HepG2 (cell line): ENCODE measurements around the gene IL18RAP. TPM values are rescaled to one million over a fixed set of nuclear protein-coding genes. Genes with fewer than 3 reads are reported as not detected.

Experiments used
- ATAC-seq: fragments of 200-7000 bp; cut with Tn5 transposase; 3 replicates; pipeline ENCODE4 v1.9.1; 2020; ENCODE audit warnings: mild to moderate bottlenecking, moderate library complexity
- BruUV-seq: library from RNA; stranded (reverse); fragments of 400-500 nt; replicated peaks from 2 replicates; lab custom pipeline; 2021; lab: Mats Ljungman, UMichigan
- CTCF ChIA-PET: fragments of 300-600 bp; formaldehyde crosslinking; extraction: SDS; loops from one replicate; lab custom pipeline; 2021; ENCODE audit warnings: low total read pairs, inconsistent platforms, low intra/inter-chr PET ratio; lab: Yijun Ruan, JAX
- POLR2A ChIA-PET: fragments of 350-600 bp; sonication (Branson Sonifier 250); formaldehyde crosslinking; loops from one replicate; lab custom pipeline; 2020; ENCODE audit warnings: antibody characterized with exemption, inconsistent platforms; lab: Yijun Ruan, JAX
- DNase-seq: peaks from one replicate; pipeline ENCODE4 v3.0.0-alpha.2; 2015; ENCODE audit warnings: low spot score
- FAIRE-seq: peaks from 3 replicates; lab custom pipeline; 2011; peaks lifted over from hg19 to GRCh38; lab: Jason Lieb, UNC
- H2AFZ ChIP-seq: one replicate; pipeline ENCODE4 v1.6.1; 2011; ENCODE audit warnings: low read length, inconsistent platforms
- H3K27ac ChIP-seq: fragments of 300-600 bp; 3 replicates; pipeline ENCODE4 v1.8.0; 2011; ENCODE audit warnings: mixed run types, mild to moderate bottlenecking, mixed read lengths, low read length, inconsistent platforms; ENCODE audit not compliant: insufficient read depth; ENCODE audit errors: extremely low read length
- H3K27me3 ChIP-seq, 2 experiments: fragments of 200-600 bp in 1 of 2; 2 replicates in 1 of 2; 3 replicates in 1 of 2; pipeline versions ENCODE4 v1.6.0 to v1.8.0; 2011; ENCODE audit warnings: low read length in 2 of 2, mild to moderate bottlenecking in 2 of 2, moderate library complexity in 2 of 2, inconsistent platforms in 1 of 2; ENCODE audit not compliant: insufficient read depth in 2 of 2, control insufficient read depth in 1 of 2
- H3K36me3 ChIP-seq, 2 experiments: fragments of 200-600 bp in 1 of 2; replicated peaks in 1 of 2; 2 replicates in 1 of 2; 3 replicates in 1 of 2; pipeline versions ENCODE4 v1.5.1 to v1.8.0; 2011; ENCODE audit warnings: low read length in 2 of 2, inconsistent platforms in 1 of 2; ENCODE audit not compliant: insufficient read depth in 2 of 2, control insufficient read depth in 1 of 2
- H3K4me1 ChIP-seq: 2 replicates; pipeline ENCODE4 v1.5.1; 2012; ENCODE audit warnings: low read length, inconsistent platforms; ENCODE audit not compliant: insufficient read depth
- H3K4me2 ChIP-seq: 2 replicates; pipeline ENCODE4 v1.6.0; 2011; ENCODE audit warnings: low read depth, low read length, inconsistent platforms
- H3K4me3 ChIP-seq, 3 experiments: fragments of 200-600 bp in 1 of 3; sonication (generic), shearing (Covaris generic) in 1 of 3; replicated peaks in 1 of 3; 2 replicates each; pipeline ENCODE4 v1.5.1; 2011 to 2016; ENCODE audit warnings: low read length in 3 of 3, inconsistent platforms in 2 of 3, low read depth in 2 of 3, mild to moderate bottlenecking in 2 of 3, control low read depth in 1 of 3, mixed read lengths in 1 of 3; ENCODE audit not compliant: insufficient read depth in 1 of 3
- H3K79me2 ChIP-seq: one replicate; pipeline ENCODE4 v1.6.1; 2011; ENCODE audit warnings: low read length, inconsistent platforms; ENCODE audit not compliant: insufficient read depth
- H3K9ac ChIP-seq: 2 replicates; pipeline ENCODE4 v1.6.0; 2011; ENCODE audit warnings: mild to moderate bottlenecking, low read depth, low read length, inconsistent platforms; ENCODE audit not compliant: insufficient read depth
- H3K9me3 ChIP-seq: 2 replicates; pipeline ENCODE4 v1.5.1; 2012; ENCODE audit warnings: mild to moderate bottlenecking, low read length
- H4K20me1 ChIP-seq: 2 replicates; pipeline ENCODE4 v1.6.0; 2011; ENCODE audit warnings: inconsistent platforms, mild to moderate bottlenecking, low read length, moderate library complexity; ENCODE audit not compliant: insufficient read depth
- AGO1 ChIP-seq: fragments of 200-400 bp; formaldehyde crosslinking; IDR thresholded peaks from 2 replicates; pipeline ENCODE4 v1.6.1; 2017; ENCODE audit warnings: mild to moderate bottlenecking, low read depth, low read length, moderate library complexity; ENCODE audit not compliant: poor library complexity, severe bottlenecking
- GZF1 ChIP-seq: sonication (generic); formaldehyde crosslinking; IDR thresholded peaks from 2 replicates; pipeline ENCODE4 v1.5.1; 2020; ENCODE audit warnings: mild to moderate bottlenecking, missing genetic modification reagents
- MED8 ChIP-seq: sonication (generic); formaldehyde crosslinking; IDR thresholded peaks from 2 replicates; pipeline ENCODE4 v1.8.1; 2023; ENCODE audit warnings: mild to moderate bottlenecking, missing genetic modification reagents; ENCODE audit not compliant: insufficient replicate concordance
- MIER2 ChIP-seq: IDR thresholded peaks from 2 replicates; pipeline ENCODE4 v1.6.1; 2016; ENCODE audit warnings: missing biosample characterization, missing genetic modification reagents
- NFIB ChIP-seq: sonication (generic); formaldehyde crosslinking; IDR thresholded peaks from 2 replicates; pipeline ENCODE4 v1.9.0; 2021; ENCODE audit warnings: missing genetic modification reagents, mild to moderate bottlenecking, borderline replicate concordance
- REXO4 ChIP-seq: sonication (generic); formaldehyde crosslinking; IDR thresholded peaks from 2 replicates; pipeline ENCODE4 v1.8.0; 2022; ENCODE audit warnings: missing genetic modification reagents, mild to moderate bottlenecking, borderline replicate concordance
- ZFP90 ChIP-seq: sonication (generic); formaldehyde crosslinking; IDR thresholded peaks from 2 replicates; pipeline ENCODE4 v1.8.0; 2022; ENCODE audit warnings: missing genetic modification reagents, mild to moderate bottlenecking, inconsistent platforms, borderline replicate concordance
- ZNF331 ChIP-seq: sonication (generic); formaldehyde crosslinking; IDR thresholded peaks from 2 replicates; pipeline ENCODE4 v1.4.0; 2020; ENCODE audit warnings: missing genetic modification reagents
- ZNF510 ChIP-seq: sonication (generic); formaldehyde crosslinking; IDR thresholded peaks from 2 replicates; pipeline ENCODE4 v1.4.0; 2020; ENCODE audit warnings: low read depth, mild to moderate bottlenecking, missing genetic modification reagents
- ZNF639 ChIP-seq: conservative IDR thresholded peaks from 2 replicates; pipeline ENCODE4 v1.6.1; 2018; ENCODE audit warnings: missing genetic modification reagents
- ZNF660 ChIP-seq: sonication (generic); formaldehyde crosslinking; IDR thresholded peaks from 2 replicates; pipeline ENCODE4 v1.5.1; 2020; ENCODE audit warnings: mild to moderate bottlenecking, low read depth, missing genetic modification reagents, borderline replicate concordance
- ZNF703 ChIP-seq: sonication (generic); formaldehyde crosslinking; IDR thresholded peaks from 2 replicates; pipeline ENCODE4 v1.5.1; 2020; ENCODE audit warnings: missing genetic modification reagents, mild to moderate bottlenecking, moderate library complexity, borderline replicate concordance
- in situ Hi-C: cut with HindIII; loops from 2 replicates; pipeline ENCODE4 v1.10.0; 2017; ENCODE audit warnings: low pct_unique_long_range_greater_than_20kb; ENCODE audit not compliant: extremely low pct_ligation_motif_present
- intact Hi-C: fragments of 100-400 bp; cut with micrococcal nuclease; formaldehyde crosslinking; loops from one replicate; pipeline ENCODE4 v1.10.0; 2022; ENCODE audit not compliant: unreplicated experiment
- polyA plus RNA-seq, 8 experiments: library from polyadenylated mRNA; depleted of rRNA in 3 of 8; stranded (reverse) in 7 of 8; unstranded in 1 of 8; fragments of >200 nt; fragmentation: Illumina TruSeq in 4 of 8; extraction: Trizol in 4 of 8; gene quantifications; 2 replicates each; pipeline versions ENCODE4 v1.2.1 to v1.2.3, GENCODE V29; 2011 to 2016; ENCODE audit warnings: low read depth in 4 of 8, missing spikeins in 1 of 8, mixed read lengths in 1 of 8; ENCODE audit not compliant: insufficient read depth in 1 of 8
- total RNA-seq, 5 experiments: library from RNA; depleted of rRNA; stranded (reverse); fragments of >200 nt; fragmentation: Illumina TruSeq; extraction: Trizol; gene quantifications; 2 replicates each; pipeline ENCODE4 v1.2.3, GENCODE V29; 2016; ENCODE audit warnings: low read depth in 1 of 5
- TF ChIP-seq, protein P1 (sequence below): sonication (generic); formaldehyde crosslinking; conservative IDR thresholded peaks from 2 replicates; pipeline ENCODE4 v1.8.0; 2022; ENCODE audit warnings: mild to moderate bottlenecking, moderate library complexity, missing genetic modification reagents
- TF ChIP-seq, protein P2 (sequence below): sonication (generic); formaldehyde crosslinking; IDR thresholded peaks from 2 replicates; pipeline ENCODE4 v1.5.1; 2020; ENCODE audit warnings: missing genetic modification reagents, mild to moderate bottlenecking, borderline replicate concordance

Gene IL18RAP
- total and polyA plus RNA-seq, 2 of the 13 experiments (the other 11 are each of a cell fraction or from before 2014, with no cell fraction given), result 0.05 TPM; not detected in 1

- intact Hi-C loops, result no loop called here
Measured at GRCh38 chr2:102401456-102401855, 21.5 kb upstream of the IL18RAP start.

More at GRCh38 chr2:102401456-102401855, 21.5 kb upstream of the IL18RAP start:
- no peak overlapping the region for H2AFZ ChIP-seq
- FAIRE-seq, result no peak
- no peaks in the 10 kb centered on the region for H3K9me3 ChIP-seq
- H3K27ac ChIP-seq, result no peak overlapping the region
- H3K4me2 ChIP-seq, result no peak overlapping the region
- no peaks in the 10 kb centered on the region for H3K4me1 ChIP-seq
- ChIA-PET POLR2A (no interaction called here), CTCF (no interaction called here)
- H3K9ac ChIP-seq, result no peak overlapping the region
- no peaks in the 10 kb centered on the region for H4K20me1 ChIP-seq
- H3K4me3 ChIP-seq, result no peak overlapping the region
- H3K36me3 ChIP-seq, result no peaks in the 10 kb centered on the region
- H3K79me2 ChIP-seq, result no peaks in the 10 kb centered on the region
- TF ChIP-seq ZNF510 (CRISPR knock-in tag) (no peak), GZF1 (CRISPR knock-in tag) (no peak), ZFP90 (CRISPR knock-in tag) (no peak), NFIB (CRISPR knock-in tag) (no peak), ZNF660 (CRISPR knock-in tag) (no peak), ZNF331 (CRISPR knock-in tag) (no peak), ZNF639 (CRISPR knock-in tag) (no peak), MED8 (no peak), AGO1 (no peak), REXO4 (no peak), ZNF703 (CRISPR knock-in tag) (no peak), MIER2 (no peak)
- TF ChIP-seq, protein P1, sequence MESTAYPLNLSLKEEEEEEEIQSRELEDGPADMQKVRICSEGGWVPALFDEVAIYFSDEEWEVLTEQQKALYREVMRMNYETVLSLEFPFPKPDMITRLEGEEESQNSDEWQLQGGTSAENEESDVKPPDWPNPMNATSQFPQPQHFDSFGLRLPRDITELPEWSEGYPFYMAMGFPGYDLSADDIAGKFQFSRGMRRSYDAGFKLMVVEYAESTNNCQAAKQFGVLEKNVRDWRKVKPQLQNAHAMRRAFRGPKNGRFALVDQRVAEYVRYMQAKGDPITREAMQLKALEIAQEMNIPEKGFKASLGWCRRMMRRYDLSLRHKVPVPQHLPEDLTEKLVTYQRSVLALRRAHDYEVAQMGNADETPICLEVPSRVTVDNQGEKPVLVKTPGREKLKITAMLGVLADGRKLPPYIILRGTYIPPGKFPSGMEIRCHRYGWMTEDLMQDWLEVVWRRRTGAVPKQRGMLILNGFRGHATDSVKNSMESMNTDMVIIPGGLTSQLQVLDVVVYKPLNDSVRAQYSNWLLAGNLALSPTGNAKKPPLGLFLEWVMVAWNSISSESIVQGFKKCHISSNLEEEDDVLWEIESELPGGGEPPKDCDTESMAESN (CRISPR knock-in tag), result no peak
- TF ChIP-seq, protein P2, sequence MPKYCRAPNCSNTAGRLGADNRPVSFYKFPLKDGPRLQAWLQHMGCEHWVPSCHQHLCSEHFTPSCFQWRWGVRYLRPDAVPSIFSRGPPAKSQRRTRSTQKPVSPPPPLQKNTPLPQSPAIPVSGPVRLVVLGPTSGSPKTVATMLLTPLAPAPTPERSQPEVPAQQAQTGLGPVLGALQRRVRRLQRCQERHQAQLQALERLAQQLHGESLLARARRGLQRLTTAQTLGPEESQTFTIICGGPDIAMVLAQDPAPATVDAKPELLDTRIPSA (CRISPR knock-in tag), result no peak
- DNase-seq, result no peak
- in situ Hi-C loops, result no loop called here
- H3K27me3 ChIP-seq, result no peaks in the 10 kb centered on the region
- no TSS peak for BruUV-seq
- ATAC-seq, result no peak
